Measurements from ENCODE around the gene PI16. TPM values are rescaled to one million over a fixed set of nuclear protein-coding genes. Genes with fewer than 3 reads are reported as not detected.

Gene PI16
- total and polyA plus RNA-seq, 2 experiments from 2014 or later: 0.50 TPM; not detected in 1

- peaks cover 22% of the 10 kb centered on the region for H3K27me3 Mint-ChIP-seq (ENCODE audit: insufficient read depth, low read depth, poor library complexity)
- Histone ChIP-seq H3K9me2 (ENCODE audit: insufficient read depth) (no peaks in the 10 kb centered on the region), H3K27ac (ENCODE audit: low read depth) (no peak overlapping the region), H2AFZ (peak overlapping the region; percentile 86; the same call in 1 of the 2 replicates), H3K79me2 (replicated peaks; ENCODE audit: insufficient read depth) (no peaks in the 10 kb centered on the region), H3K4me1 (ENCODE audit: insufficient read depth) (no peaks in the 10 kb centered on the region), H3K36me3 (ENCODE audit: insufficient read depth) (no peaks in the 10 kb centered on the region), H3F3A (replicated peaks; ENCODE audit: low read depth) (no peaks in the 10 kb centered on the region), H4K20me1 (replicated peaks; ENCODE audit: insufficient read depth) (no peaks in the 10 kb centered on the region), H3K27me3 (ENCODE audit: insufficient read depth) (no peaks in the 10 kb centered on the region), H3K4me2 (no peak overlapping the region), H3K4me3 (no peak overlapping the region)
- no peaks in the 10 kb centered on the region for H3K9me3 Mint-ChIP-seq
- H3K36me3 Mint-ChIP-seq (ENCODE audit: low read depth): no peaks in the 10 kb centered on the region; the same call in 2 of the 3 replicates
- H3K4me1 Mint-ChIP-seq: peaks cover 25% of the 10 kb centered on the region
- DNase-seq (ENCODE audit: low spot score) (no peak), ATAC-seq (no peak)
- no peak overlapping the region for H3K4me3 Mint-ChIP-seq
- no peak for TF ChIP-seq REST (IDR thresholded peaks at IDR 0.05; ENCODE audit: unreplicated experiment)
- H3K27ac Mint-ChIP-seq: peak overlapping the region; percentile 63; the same call in 1 of the 2 replicates
Observed at GRCh38 chr6:36998723-36999038, 44.1 kb downstream of the PI16 start.

- H2AFZ ChIP-seq: peak overlapping the region; percentile 86; the same call in 1 of the 2 replicates
- no peaks in the 10 kb centered on the region for H3K79me2 ChIP-seq (replicated peaks; ENCODE audit: insufficient read depth)
- no peaks in the 10 kb centered on the region for H3F3A ChIP-seq (replicated peaks; ENCODE audit: low read depth)
- H3K4me1 ChIP-seq (ENCODE audit: insufficient read depth): no peaks in the 10 kb centered on the region
- no peaks in the 10 kb centered on the region for H3K9me3 Mint-ChIP-seq
- DNase-seq (ENCODE audit: low spot score) (no peak), ATAC-seq (peak; percentile 21; the same call in 2 of the 3 replicates)
- no peak overlapping the region for H3K27ac ChIP-seq (ENCODE audit: low read depth)
- no peak overlapping the region for H3K4me2 ChIP-seq
- peaks cover 25% of the 10 kb centered on the region for H3K4me1 Mint-ChIP-seq
- H3K27ac Mint-ChIP-seq: peak overlapping the region; percentile 63; the same call in 1 of the 2 replicates
- no peaks in the 10 kb centered on the region for H3K36me3 ChIP-seq (ENCODE audit: insufficient read depth)
- no peak overlapping the region for H3K4me3 Mint-ChIP-seq
- H3K27me3 Mint-ChIP-seq (ENCODE audit: insufficient read depth, low read depth, poor library complexity): peaks cover 23% of the 10 kb centered on the region
- H3K4me3 ChIP-seq: no peak overlapping the region
- H3K27me3 ChIP-seq (ENCODE audit: insufficient read depth): no peaks in the 10 kb centered on the region
- H4K20me1 ChIP-seq (replicated peaks; ENCODE audit: insufficient read depth): no peaks in the 10 kb centered on the region
- no peaks in the 10 kb centered on the region; the same call in 2 of the 3 replicates for H3K36me3 Mint-ChIP-seq (ENCODE audit: low read depth)
- no peaks in the 10 kb centered on the region for H3K9me2 ChIP-seq (ENCODE audit: insufficient read depth)
- no peak for TF ChIP-seq ZNF331 (CRISPR knock-in tag; IDR thresholded peaks at IDR 0.05; ENCODE audit: low read depth)
- TF ChIP-seq REST (IDR thresholded peaks at IDR 0.05; ENCODE audit: unreplicated experiment): no peak
- TF ChIP-seq STAT1 (IDR thresholded peaks at IDR 0.05; ENCODE audit: unreplicated experiment): no peak
- no peak for TF ChIP-seq JUNB (IDR thresholded peaks at IDR 0.05; ENCODE audit: unreplicated experiment)
- no peak for TF ChIP-seq CREB1 (CRISPR knock-in tag; IDR thresholded peaks at IDR 0.05; ENCODE audit: low read depth)
- no peak for TF ChIP-seq POLR2AphosphoS5 (IDR thresholded peaks at IDR 0.05; ENCODE audit: low read depth)
- no peak for TF ChIP-seq ZNF462 (CRISPR knock-in tag; IDR thresholded peaks at IDR 0.05)
Observed at GRCh38 chr6:36999061-36999750, 44.7 kb downstream of the PI16 start.

Data from GM23338 (cell line).